Muscle layer of colon (tissue), 2 donors: ENCODE measurements around the gene PIMREG.
A peak's percentile ranks its signal among the peaks of the same experiment; 100 is the strongest.

Experiments
- H3K27ac ChIP-seq: one replicate; pipeline ENCODE4 v1.7.0; 2013; ENCODE audit warnings: low read depth, mild to moderate bottlenecking, low read length, moderate library complexity
- H3K27me3 ChIP-seq, 2 donors: one replicate each; pipeline ENCODE4 v1.7.0; 2013; ENCODE audit warnings: low read length in 2 of 2, mild to moderate bottlenecking in 2 of 2; ENCODE audit not compliant: insufficient read depth in 2 of 2, control insufficient read depth in 1 of 2
- H3K36me3 ChIP-seq: one replicate; pipeline ENCODE4 v1.7.0; 2013; ENCODE audit warnings: mild to moderate bottlenecking, low read length; ENCODE audit not compliant: insufficient read depth
- H3K4me1 ChIP-seq: one replicate; pipeline ENCODE4 v1.7.0; 2013; ENCODE audit warnings: mild to moderate bottlenecking, low read length; ENCODE audit not compliant: insufficient read depth
- H3K4me3 ChIP-seq, 2 donors: one replicate each; pipeline ENCODE4 v1.7.0; 2013; ENCODE audit warnings: low read length in 2 of 2, low read depth in 1 of 2, mild to moderate bottlenecking in 1 of 2, moderate library complexity in 1 of 2
- H3K9ac ChIP-seq: one replicate; pipeline ENCODE4 v1.7.0; 2013; ENCODE audit warnings: low read length
- H3K9me3 ChIP-seq: one replicate; pipeline ENCODE4 v1.7.0; 2013; ENCODE audit warnings: mild to moderate bottlenecking, low read length
- donor health status: abdominal sarcoma.
- donor health status: Adenocarcinoma of cecum.

PIMREG gene

DNA sequence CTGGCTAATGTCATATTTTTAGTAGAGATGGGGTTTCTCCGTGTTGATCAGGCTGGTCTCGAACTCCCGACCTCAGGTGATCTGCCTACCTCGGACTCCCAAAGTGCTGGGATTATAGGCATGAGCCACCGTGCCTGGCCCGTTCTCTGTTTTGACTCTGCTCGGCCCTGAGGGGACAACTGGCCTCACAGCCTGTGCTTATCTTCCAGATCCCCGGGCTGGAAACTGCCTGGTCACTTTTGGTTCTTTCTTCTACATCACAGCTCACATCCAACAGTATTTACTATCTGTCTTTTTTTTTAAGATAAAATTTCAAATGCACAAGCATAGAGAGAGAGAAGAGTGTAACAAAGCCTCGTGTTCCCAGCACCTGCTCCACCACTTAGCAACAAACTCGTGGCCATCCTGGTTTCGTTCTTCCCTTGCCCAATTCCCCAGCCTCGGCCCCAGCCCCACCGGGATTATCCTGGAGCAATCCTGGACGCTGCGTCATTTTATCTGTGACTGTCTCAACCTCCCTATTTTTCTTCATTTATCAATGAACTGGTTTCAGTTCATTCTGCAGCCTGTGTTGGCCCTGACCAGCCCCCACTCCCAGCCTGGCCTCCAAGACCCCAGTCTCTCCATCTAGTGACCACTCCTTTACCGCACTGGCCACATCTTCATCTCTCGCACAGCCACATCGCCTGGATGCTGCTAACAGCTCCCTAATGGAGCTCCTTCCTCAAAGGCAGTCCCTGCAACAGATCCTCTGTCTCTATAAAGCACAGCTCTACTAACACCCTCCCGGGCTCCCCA lies 21.1 kb downstream of the PIMREG start:
- H3K4me1 ChIP-seq, result no peaks in the 10 kb centered on the region
- H3K36me3 ChIP-seq, result peaks cover 15% of the 10 kb centered on the region
- H3K27ac ChIP-seq, result no peak overlapping the region
- H3K4me3 ChIP-seq, result no peak overlapping the region
- no peaks in the 10 kb centered on the region for H3K9me3 ChIP-seq
- no peaks in the 10 kb centered on the region for H3K27me3 ChIP-seq
- H3K9ac ChIP-seq, result no peak overlapping the region

DNA sequence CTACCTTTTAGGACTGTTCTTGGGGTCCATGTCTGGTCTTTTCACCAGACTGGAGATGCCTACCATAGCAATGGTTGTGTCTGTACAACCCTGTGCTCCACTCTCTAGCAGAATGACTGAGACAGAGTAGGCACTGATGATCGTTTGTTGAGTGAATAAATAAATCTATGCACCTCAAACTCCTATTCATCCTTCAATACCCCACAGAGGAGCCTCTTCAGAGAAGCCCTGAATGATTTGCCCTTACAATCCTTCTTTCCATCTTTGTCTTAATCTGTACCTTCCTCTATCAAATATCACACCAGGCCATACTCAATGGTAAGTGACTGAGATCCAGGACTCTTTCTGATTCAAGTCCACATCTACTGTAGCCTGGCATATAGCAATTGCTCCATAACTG lies 23.3 kb downstream of the PIMREG start:
- H3K27me3 ChIP-seq, result no peaks in the 10 kb centered on the region
- H3K36me3 ChIP-seq, result peaks cover 18% of the 10 kb centered on the region
- no peak overlapping the region for H3K9ac ChIP-seq
- H3K27ac ChIP-seq, result no peak overlapping the region
- no peaks in the 10 kb centered on the region for H3K4me1 ChIP-seq
- no peaks in the 10 kb centered on the region for H3K9me3 ChIP-seq
- no peak overlapping the region for H3K4me3 ChIP-seq

DNA sequence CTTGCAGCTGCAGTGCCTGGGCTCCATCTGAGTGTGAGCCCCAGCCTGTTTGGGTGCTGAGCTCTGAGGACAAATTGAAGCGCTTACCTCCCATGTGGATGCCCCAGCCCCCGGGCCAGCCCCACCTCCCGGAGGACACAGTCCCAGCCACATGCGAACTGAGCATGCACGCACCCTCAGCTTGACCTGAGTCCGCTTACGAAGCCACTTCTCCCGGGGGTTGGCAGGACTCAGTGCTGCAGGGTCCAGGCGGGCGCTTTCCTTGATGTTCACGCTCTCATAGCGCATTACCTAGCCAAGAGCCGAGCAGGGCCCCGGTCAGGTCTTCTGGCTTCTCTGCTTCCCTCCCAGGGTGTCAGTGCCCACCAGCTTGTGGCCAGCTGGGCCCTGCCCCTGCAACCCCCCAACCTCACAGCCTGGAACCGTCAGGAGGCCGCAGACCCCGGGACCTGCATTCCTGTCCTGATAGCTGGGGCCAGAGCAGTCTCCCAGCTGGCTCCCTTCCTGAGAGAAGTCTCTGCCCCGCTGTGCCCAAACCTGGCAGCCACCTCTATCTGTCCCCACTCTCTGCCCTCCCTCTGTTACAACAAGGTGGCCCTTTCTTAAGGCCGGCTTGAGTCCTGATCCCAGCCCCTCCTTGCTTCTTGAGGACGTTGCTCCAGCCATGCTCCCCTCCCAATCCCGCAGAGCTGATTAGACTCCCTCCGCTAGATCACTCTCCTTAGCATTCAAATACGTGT lies 24.0 kb downstream of the PIMREG start:
- no peak overlapping the region for H3K9ac ChIP-seq

DNA sequence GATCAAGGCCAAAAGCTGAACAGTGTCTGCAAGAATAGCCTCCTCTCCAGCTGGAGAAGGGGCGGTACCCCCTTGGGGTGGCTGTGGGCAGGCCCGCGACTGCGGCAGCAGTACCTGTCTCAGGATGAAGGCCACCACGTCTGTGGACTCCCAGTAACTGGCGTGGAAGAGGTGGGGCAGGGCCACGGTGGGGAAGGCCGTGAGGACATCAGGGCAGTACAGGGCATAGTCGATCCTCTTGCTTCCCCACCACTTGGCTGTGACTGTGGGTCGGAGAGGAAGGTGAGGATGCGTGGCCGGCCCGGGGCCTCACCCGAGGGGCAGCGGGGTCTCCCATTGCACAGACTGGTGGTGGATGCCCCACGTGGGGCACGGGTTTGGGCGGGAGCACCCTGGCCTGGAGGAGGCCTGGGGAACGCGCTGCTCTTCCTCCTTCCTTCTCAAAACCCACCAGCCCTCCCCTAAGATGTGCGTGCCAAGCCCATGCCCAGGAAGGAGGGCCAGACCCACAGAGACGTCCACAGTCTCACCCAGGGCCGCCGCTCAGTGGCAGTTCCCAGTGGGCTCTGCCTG lies 26.0 kb downstream of the PIMREG start:
- Histone ChIP-seq H3K36me3 (peaks cover 15% of the 10 kb centered on the region), H3K9me3 (no peaks in the 10 kb centered on the region), H3K27me3 (no peaks in the 10 kb centered on the region), H3K9ac (no peak overlapping the region), H3K4me3 (no peak overlapping the region), H3K27ac (no peak overlapping the region), H3K4me1 (peaks cover 11% of the 10 kb centered on the region)

More for the DNA sequence above, 24.0 kb downstream of the PIMREG start:
- no peaks in the 10 kb centered on the region for H3K27me3 ChIP-seq
- no peaks in the 10 kb centered on the region for H3K9me3 ChIP-seq
- peaks cover 15% of the 10 kb centered on the region for H3K36me3 ChIP-seq
- H3K4me3 ChIP-seq, result no peak overlapping the region
- no peak overlapping the region for H3K27ac ChIP-seq
- H3K4me1 ChIP-seq, result peaks cover 6% of the 10 kb centered on the region

DNA sequence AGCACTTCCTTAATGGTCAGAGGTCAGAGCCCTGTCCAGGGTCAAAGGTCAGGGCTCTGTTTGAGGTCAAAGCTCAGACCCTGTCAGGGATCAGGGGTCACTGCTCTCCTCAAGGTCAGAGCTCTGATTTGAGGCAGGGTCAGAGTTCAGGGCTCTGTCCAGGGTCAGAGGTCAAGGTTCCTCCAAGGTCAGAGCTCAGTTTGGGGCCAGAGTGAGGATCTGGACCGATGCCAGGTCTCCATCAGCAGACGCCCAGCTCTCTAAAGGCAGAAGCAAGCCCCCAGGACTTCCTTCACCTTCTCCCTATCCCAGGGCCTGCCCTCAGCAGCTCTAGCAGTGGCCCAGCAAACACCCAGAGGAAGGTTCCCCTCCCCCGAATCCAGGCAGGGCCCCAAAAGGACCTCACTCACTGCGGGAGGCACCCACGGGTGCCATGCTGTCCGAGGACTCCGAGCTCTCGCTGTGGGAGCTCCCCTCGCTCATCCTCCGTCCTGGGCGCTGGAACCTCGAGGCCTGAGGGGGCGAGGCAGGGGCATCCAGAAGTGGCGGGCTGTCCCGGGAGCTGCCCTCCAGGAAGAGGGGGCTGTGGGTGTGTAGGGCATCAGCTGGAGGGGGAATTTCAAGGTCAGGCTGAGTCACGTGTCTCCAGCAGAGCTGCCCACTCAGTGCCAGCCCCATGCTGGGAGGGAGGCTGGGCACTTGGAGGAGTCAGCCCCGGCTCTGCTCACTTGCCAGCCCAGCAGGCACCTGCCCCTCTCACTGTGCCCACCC lies 26.7 kb downstream of the PIMREG start:
- H3K9me3 ChIP-seq, result no peaks in the 10 kb centered on the region
- peaks cover 15% of the 10 kb centered on the region for H3K36me3 ChIP-seq
- H3K27ac ChIP-seq, result no peak overlapping the region
- peaks cover 15% of the 10 kb centered on the region for H3K4me1 ChIP-seq
- no peak overlapping the region for H3K9ac ChIP-seq
- H3K4me3 ChIP-seq, result no peak overlapping the region
- H3K27me3 ChIP-seq, result no peaks in the 10 kb centered on the region

DNA sequence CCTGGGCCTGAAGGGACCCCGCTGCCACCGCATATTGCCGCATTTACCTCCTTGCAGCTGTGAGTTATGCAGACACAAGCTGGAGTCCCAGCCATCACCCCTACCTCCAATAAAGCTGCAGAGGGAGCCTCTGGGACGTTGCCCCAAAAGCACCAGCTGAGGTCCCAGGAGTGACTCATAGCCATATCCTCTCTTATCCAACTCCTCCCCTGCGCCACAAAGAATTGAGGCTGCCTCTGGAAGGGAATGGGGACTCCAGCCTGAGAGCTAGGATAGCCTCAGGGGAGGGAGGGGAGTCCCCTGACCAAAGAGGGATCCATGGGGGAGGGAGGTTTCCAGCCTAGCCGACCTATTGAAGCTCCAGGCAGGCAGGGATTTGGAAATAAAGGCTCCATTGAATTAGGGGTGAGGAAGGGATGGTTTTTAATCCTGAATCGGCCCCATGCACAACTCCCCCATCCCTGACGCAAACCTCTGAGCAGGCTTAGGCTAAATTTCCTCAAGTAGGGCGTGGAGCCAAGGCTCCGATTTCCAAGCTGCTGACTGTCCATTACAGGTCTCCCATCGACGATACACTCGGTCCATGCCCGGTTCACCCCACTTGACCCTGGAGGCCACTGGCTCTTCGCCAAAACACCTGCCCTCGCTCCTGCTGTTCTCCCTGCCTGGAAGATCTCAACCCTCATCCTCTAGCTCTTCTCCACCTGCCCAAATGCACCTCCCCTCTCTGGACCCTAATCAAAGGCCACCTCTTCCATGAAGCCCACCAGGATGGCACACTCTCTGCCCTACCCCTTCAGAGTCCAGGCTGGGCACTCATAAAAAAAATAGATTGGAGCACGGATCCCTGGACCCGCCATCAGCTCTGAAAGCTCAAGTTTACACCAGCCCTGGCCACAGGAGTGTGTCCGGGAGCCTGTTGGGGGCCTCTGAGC lies 27.5 kb downstream of the PIMREG start:
- Histone ChIP-seq H3K27me3 (no peaks in the 10 kb centered on the region), H3K27ac (no peak overlapping the region), H3K4me3 (no peak overlapping the region), H3K36me3 (peaks cover 15% of the 10 kb centered on the region), H3K9ac (no peak overlapping the region), H3K9me3 (no peaks in the 10 kb centered on the region), H3K4me1 (peaks cover 15% of the 10 kb centered on the region)

DNA sequence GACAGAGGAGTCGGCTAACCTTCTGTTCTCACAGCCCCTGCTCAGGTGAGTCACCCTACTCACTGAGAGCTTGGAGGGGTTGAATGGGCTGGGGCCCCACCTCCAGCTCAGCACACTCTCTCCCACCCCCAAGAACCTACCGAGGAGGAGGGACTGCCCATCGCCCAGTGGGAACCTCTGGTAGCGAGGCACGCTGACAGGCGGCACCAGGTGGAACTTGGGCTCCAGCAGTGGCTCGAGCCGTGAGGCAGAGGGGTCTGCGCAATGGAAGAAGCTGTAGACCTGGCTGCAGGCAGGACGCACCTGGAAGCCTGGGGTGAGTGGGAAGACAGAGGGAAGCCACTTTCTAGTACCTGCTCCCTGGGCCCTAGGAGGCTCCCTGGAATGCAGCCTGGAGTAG lies 28.3 kb downstream of the PIMREG start:
- H3K27ac ChIP-seq, result no peak overlapping the region
- peaks cover 15% of the 10 kb centered on the region for H3K4me1 ChIP-seq
- H3K27me3 ChIP-seq, result no peaks in the 10 kb centered on the region
- peaks cover 15% of the 10 kb centered on the region for H3K36me3 ChIP-seq
- H3K9ac ChIP-seq, result no peak overlapping the region
- no peak overlapping the region for H3K4me3 ChIP-seq
- no peaks in the 10 kb centered on the region for H3K9me3 ChIP-seq

DNA sequence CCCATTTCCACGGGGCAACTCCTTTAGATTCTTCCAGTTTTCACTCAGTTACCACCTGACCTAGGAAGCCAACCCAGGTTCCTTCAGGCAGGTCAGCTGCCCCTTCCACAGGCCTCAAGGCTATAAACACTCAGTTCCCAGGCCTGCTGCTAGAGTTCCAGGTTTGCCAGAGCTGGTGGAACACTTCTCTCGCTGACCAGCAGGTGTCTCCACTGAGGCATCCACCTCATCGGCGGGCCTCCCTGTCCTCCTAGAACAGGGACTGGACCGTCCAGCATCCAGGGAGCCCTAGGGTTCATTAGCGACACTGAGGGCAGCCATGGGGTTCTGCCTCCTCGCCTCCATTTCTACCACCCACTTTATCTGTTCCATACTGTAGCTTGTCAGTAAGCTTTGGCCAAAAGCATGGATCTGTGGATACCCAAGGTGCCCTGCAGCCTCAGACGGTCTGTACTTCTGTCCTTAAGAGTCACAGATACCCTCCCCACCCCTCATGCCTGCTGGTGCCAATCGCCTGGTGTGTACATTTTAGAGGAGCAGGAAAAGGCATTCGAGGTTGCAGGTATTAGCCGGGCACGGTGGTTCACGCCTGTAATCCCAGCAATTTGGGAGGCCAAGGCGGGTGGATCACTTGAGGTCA lies 29.0 kb downstream of the PIMREG start:
- H3K27ac ChIP-seq, result no peak overlapping the region
- no peak overlapping the region for H3K4me3 ChIP-seq
- H3K27me3 ChIP-seq, result no peaks in the 10 kb centered on the region
- peaks cover 15% of the 10 kb centered on the region for H3K4me1 ChIP-seq
- H3K36me3 ChIP-seq, result peaks cover 15% of the 10 kb centered on the region
- H3K9ac ChIP-seq, result no peak overlapping the region
- H3K9me3 ChIP-seq, result no peaks in the 10 kb centered on the region

DNA sequence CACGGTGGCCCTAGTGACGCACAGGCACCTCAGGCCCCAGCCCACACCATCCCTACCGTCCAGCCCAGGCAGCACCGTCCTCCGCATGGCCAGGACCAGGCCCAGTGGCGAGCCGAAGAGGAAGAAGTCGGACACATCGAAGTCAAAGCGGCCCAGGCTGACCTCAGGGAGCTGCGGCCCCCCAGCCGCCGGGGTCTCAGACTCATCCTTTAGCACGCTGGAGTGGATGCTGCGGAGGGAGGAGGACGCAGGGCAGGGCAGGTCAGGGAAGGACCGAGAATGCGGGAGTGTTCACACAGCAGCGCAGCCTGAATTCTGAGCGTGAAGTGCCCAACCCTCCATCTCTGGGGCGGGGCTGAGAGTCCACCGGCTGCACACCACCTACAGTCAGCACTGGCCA lies 30.1 kb downstream of the PIMREG start:
- no peaks in the 10 kb centered on the region for H3K9me3 ChIP-seq
- peak overlapping the region; percentile 49 for H3K27ac ChIP-seq
- H3K4me3 ChIP-seq, result no peak overlapping the region
- peaks cover 15% of the 10 kb centered on the region for H3K4me1 ChIP-seq
- no peak overlapping the region for H3K9ac ChIP-seq
- H3K27me3 ChIP-seq, result no peaks in the 10 kb centered on the region
- H3K36me3 ChIP-seq, result peaks cover 13% of the 10 kb centered on the region

DNA sequence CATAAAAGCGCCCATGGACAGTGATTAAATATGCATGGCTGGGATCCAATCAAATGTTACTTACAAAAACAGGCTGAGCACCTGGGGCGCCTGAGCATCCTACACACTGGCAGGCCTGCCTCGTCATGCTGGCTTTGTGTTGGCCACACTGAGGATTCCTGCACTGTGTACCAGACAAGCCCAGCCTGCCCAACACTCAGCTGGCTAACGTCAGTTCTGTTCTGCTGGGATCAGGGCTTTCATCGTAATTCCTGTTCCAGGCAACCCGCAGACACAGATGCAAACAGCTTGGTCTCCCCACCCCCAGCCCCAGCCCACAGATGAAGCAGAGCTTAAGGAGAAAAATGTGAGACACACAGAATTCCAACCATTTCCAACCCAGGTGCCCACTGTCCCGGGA lies 30.7 kb downstream of the PIMREG start:
- Histone ChIP-seq H3K4me1 (peaks cover 15% of the 10 kb centered on the region), H3K36me3 (peaks cover 8% of the 10 kb centered on the region), H3K4me3 (no peak overlapping the region), H3K9ac (no peak overlapping the region), H3K27ac (peak overlapping the region; percentile 49), H3K27me3 (no peaks in the 10 kb centered on the region), H3K9me3 (no peaks in the 10 kb centered on the region)
